ENCODE results near the gene ATP5MG.
"Not testable (repeated sequence)": the region's sequence is repeated elsewhere in the genome, so short reads cannot be mapped to it uniquely, and the experiment has no call there.

The ATP5MG gene

DNA sequence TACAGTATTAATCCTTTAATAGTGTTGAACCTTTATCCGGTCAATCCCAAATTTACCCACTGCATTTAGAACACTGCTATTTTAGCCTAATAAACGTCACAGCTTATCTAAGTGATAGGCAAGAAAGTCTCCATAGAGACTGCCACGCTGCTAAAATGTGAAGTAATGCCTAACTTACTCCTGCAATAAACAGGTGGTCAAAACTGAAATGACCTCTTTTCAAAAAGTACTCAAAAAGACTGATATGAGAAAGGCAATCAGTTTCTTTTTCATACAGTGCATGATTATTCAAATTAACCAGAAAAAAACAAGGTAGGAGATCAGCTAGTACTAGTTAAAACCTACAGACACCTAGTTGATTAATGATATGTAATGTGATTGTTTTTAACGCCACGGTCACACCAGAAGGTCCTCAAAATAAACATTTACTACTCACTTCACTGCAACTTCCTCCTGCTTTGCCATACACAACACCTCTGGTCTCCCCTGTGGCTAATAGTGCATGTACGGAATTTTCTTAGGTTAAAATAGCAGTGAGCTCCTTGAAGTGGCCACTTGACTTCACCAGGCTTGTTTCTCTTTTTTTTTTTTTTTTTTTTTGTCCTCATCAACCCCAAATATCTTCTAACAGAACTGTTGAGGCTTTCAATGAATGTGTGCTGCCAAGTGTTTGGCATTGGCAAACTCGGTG, 8.8 kb downstream of the ATP5MG start:
- DNase-seq, result no peak

DNA sequence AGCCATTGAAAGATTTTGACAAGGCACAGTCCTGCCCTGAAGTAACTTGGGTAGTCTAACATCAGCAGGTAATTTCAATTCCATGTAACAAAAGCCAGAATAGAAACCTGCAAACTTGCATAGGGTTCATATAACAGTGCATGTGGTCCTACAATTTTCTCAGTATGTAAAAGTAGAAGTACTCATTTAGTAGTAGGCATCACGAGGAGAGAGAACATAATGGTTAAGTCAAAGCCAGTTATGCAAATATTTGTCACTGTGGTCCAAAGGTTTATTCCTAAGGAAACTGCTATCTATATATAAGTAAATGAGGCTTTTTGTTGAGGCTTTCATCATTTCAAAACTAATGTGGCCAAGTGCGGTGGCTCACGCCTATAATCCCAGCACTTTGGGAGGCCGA, 10.1 kb downstream of the ATP5MG start:
- no peak for DNase-seq

DNA sequence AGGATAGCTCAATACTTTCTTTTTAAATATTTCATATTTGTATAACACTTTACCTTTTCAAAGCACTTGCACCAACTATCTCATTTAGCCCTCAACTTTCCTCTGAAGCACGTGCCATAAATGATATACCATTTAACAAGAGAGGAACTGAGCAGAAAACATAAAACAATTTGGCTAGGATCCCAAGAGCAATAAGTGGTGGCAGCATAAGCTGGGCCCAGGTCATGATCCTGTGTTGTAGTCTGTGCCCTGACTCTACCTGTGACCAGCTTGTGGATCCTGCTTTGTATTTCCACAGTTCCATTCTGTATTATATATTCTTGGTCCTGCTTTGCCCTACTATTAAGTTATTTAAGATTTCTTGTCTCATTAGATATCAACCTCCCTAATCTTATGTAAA, 11.5 kb downstream of the ATP5MG start:
- DNase-seq, result no peak

DNA sequence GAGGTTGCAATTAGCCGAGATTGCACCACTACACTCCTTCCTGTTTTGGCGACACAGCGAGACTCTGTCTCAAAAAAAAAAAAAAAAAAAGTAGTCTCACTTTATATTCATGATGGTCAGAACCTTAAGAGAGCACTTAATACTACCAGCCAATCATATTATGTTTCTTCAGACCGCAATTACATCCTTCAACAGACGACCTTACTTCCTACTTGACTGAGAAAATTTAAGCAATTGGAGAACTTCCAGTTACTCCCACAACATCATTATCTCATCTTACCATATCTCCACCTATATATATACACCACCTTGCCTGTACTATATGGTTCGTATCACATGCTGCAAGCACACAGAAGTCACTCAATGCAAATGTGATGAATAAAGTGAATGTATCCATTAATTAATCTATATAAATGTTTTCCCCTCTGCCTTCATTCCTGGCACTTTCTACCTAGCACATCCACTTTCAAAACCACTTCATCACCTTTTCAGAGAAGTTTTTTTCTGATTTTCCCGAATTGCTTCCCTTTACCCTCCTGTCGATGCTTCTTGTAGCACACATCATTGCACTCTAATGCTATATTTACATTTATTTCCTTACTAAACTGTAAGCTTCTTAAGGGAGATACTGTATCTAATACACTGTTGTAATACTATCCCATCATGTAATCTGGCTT, 13.8 kb downstream of the ATP5MG start:
- no peak for DNase-seq

DNA sequence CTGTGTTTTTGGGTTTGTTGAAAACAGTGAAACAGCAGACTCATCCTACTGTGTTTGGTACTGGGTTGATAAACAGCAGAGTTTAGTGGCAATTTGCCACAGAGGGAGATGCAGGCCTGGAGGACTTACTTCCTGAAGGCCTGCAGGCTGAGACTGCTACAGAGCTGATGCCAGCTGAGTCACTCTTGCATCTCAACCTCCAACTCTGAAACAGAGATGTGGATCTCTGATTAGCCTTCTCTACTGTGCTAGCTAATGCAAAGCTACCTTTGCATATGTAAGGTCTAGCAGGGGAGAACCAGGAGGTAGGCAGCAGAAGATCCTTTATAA, 14.3 kb downstream of the ATP5MG start:
- no peak for DNase-seq

DNA sequence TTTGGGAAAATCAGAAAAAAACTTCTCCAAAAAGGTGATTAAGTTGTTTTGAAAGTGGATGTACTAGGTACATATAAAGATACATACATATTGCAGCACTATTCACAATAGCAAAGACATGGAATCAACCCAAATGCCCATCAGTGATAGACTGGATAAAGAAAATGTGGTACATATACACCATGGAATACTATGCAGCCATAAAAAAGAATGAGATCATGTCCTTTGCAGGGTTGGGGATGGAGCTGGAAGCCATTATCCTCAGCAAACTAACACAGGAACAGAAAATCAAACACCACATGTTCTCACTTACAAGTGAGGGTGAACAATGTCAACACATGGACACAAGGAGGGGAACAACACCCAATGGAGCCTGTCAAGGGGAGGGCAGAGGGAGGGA, 15.5 kb downstream of the ATP5MG start:
- not testable (repeated sequence) for DNase-seq

DNA sequence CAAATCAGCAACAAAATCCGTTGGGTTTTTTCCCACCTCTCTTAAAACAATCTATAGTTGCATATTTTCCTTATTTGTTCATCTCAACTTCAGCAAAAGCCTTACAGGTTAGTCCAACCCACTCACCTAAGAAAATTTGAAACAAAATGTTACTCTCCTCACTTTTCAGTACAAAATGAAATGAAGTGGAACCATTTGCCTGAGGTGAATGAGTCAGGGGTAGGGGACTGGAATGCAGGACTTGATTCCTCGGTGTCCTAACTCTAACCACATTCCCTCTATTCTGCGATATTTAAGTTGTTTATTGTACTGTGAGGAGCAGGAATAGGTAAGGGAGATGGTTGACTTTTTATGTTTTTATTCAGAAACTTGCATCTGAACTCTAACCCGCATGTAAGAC, 16.4 kb downstream of the ATP5MG start:
- DNase-seq, result no peak

DNA sequence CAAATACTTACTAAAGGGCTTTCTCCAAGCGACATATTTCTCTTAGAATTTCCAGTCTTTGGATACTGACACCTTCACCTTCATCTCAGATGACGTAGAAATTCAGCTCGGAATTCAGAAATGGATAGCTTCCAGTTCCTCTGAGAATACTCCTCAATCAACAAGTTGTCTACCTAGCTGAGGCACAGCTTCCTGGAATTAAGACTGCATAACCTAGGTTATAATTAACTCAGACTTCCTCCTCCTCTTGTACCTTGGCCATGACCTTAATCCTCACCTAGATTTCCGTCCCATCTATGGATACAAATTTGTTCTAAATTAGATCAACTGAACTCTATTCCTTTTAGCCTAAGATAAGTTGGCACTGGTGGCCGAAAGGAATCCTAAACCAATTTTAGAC, 17.4 kb downstream of the ATP5MG start:
- no peak for DNase-seq

DNA sequence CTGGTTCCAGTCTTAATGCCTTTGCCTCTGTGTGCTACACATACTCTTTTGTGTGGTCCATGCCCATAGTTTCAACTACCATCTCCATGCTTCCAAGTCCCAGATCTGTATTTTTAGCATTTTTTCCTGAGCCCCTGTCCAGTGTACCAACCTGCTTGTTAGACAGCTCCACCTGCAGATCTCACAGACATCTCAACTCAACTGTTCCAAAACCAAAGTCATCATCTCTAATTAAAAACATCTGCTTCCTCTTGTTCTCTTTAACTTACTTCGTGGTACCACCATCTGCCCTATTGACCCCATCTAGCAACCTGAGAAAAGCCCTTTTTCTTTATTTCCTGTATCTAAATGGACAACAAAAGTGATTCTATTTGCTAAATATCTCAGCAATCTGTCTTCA, 26.3 kb downstream of the ATP5MG start:
- DNase-seq, result no peak

DNA sequence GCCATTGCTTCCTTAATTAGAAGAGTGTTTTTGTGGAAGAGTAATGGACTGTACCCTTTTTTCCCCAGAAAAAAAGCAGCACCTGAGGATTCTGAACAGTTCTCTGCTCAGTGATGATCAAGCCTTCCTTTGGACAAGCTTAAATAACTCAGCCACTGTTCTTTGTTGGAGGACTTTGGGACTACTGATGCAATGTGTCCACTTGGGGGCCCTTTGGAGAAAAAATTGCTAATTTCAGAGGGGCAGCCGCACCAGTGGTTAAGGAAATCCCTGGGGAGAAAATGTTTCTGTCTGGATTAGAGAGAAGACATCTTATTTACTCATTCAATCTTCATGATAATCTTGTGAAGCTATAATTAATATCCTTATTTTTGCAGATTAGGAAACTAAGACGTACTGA, 29.6 kb downstream of the ATP5MG start:
- DNase-seq, result no peak

DNA sequence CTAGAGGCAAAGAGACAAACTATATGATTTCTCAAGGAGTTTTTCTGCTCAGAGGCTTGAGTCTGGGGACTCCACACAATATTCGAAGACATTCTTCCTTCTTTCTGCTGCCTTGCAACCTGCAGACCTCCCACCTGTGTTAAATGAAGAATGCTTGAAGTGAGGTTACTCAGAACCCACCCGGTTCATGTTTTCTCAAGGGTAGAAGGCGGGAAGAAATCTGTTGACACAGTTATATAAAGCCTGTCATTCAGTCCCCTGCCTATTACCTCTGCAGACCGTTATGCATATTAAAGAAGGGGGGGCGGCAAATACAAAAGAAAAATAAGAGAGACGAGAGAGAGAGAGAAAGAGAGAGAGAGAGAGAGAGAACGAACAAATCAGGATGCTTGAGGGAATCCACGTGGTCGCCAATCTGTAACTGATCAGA, 32.7 kb downstream of the ATP5MG start:
- no peak for DNase-seq

DNA sequence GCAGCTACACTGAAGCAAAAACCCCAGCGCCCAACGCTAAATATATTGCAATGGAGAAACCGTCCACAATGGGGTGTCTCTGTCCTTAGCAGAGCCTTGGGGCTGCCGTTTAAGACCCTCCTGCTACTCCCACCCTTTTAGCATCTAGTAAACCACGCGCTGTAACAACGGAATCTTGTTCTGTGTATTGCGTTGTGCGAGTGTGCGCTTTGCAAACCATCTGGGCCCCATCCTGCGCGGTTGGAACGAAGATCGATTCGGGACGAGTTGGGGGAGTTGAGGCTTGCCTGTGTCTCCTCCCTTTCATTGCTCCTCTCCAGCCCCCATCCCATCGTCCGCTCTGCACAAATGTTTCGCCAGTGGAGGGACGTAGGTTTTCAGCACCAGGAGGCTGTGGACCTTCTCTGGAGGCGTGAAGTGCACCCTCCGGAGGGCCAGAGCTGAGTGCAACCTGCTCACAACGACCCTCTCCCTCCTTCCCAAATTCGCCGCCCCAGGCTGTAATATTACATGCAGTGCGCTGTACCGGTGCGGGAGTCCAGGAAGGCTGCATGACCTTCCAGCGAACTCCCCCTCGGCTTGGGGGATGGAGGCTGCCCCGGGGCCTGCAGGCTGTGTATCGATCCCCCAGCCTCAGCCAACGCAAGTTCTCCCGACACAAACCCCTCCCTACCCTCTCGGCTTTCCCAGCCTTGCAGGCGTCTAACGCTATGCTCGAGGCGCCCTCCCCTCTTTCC, 33.3 kb downstream of the ATP5MG start:
- DNase-seq, result peak; percentile 78

DNA sequence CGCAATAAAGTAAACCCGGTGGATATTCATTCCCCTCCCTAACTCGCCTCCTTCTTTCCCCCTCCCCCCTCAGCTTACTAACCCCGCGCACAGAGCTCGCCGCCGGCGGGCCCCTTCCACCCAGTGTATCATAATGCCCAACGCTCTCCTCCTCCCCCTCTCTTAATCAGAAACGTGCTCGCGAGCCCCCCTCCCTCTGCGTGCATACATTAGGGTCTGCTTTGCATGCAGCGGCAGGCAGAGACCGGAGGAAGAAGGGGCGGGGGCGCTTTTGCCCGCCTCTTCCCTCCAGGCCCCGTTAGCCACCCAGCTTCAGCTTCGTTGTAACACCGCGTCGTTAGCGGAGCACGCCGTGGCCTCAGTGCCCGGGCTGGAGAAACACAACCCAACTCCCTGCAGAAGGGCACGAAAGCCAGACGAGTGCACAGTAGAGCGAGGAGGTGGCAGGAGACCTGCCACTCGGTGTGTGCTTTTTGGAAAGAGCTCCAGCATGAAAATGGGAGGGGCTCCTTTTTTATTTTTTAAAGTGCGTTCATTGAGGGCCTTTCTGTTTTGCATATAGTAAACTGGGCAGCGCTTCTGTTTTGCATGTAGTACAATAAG, 34.0 kb downstream of the ATP5MG start:
- peak; percentile 87 for DNase-seq

DNA sequence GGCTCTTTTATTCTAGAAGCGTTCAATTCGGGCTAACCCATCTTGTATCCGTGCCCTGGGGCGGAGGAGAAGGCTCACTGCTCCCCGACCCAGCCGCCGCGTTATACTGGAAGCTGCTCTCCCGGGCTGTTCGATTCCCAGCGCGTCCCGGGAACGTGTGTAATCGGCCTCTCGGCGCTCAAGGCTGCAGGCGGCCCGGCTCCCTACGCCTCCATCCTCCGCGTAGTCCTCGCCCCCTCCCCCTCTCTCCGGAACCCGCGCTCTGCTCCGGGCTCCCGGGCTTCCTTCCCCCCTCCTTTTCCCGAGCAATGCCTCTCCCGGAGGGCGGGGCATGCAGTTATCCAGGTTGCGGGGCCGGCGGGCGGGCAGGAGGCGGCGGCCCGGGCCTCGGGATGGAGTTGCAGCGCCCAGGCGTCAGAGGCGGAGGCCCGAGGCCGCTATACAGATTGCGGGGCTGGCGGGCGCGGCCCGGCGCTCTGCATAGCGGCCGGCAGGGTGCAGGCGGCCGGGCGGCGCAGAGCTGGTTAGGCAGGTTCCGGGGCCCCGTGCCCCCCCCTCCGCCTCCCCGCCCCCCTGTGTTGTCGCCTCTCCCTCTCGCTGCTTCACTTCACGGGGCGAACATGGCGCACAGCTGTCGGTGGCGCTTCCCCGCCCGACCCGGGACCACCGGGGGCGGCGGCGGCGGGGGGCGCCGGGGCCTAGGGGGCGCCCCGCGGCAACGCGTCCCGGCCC, 34.7 kb downstream of the ATP5MG start, which contains the start of gene KMT2A:
Gene KMT2A, plus strand, starts transcription at position 600 of the 732 bp plus-strand sequence. Its CDS starts 21 bp downstream, at position 621.
- peak; percentile 99 for DNase-seq

DNA sequence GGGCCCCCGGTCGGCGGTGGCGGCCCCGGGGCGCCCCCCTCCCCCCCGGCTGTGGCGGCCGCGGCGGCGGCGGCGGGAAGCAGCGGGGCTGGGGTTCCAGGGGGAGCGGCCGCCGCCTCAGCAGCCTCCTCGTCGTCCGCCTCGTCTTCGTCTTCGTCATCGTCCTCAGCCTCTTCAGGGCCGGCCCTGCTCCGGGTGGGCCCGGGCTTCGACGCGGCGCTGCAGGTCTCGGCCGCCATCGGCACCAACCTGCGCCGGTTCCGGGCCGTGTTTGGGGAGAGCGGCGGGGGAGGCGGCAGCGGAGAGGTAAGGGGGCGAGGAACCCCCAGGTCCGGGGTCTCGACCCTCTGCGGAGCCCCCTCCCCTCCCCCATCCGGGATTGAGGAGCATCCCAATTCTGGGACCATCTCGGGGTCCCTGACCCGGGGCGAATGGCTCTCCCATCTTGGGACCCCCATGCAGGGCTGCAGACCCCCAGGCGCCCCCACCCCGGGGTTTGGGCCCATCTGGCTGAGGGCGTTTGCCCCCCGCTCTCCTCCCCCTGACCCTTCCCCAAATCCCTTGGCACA, 35.3 kb downstream of the ATP5MG start:
- DNase-seq, result no peak

DNA sequence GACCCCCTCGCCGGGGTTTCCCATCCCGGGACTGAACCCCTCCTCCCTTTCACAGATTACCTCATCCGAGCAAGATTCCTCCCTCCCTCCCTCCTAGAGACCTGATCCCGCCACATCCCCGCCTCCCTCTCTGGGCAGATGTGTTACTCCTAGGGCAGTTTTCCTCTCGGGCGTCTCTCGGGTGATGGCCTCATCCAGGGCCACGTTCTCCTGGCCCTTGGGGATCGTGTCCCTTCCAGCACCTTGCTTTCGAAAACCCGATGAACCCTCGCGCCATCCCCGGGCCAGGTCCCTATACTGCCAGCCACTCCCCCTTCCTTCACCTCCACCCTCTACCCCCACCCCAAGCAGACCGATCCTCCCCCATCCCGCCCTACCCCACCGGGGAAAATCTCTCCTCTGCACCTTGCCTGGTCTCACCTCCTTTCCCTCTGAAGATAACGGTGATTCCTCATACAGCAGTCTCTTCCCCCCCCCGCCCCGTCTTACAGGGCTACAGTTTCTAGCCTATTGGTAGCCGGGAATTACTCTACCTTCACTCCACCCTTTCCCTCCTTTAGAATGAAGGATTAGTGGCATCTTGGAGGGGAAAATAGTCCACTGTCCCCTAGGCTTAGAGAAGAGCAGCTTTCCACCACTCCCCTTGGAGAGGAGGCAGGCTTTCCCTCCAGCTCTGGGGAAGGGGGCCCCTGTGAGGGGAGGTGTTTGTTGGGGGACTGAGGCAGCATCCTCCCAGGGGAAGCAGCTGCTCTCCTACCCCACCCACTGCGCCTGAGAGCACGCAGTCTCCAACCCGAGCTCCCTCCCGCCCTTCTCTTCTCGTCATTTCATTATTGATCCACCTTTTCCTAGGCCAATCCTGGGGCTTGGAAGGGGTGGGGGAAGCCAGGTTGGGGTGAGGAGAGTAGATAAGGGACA, 36.1 kb downstream of the ATP5MG start:
- peak; percentile 67 for DNase-seq

DNA sequence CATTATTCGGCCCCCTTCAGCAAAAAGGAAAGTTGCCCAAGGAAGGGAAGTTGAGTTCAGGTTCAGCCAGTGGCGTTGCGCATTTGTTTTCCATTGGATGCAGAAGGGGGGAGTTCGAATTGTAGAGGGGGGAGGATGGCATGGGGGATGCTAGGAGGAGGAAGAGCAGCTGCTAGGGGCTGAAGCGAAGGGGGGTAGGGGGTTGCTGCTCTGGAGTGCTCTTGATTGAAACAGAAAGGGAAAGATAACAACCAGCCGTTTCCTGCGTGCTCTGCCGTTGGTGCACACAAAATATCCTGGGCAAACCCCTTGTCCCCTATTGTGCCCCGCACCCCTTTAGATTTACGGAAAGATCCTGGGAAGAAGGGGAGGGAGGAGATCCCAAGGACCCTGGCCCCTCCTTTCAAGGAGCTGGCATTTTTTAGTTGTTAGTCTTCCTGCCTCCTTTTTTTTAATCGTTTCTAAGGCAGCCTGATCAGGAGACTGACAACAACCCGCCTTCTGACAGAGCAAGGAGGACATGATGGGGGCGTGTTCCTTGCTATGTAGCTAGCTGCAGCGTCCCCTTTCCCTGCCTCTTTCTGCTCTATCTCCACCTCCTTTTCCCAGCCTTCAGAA, 37.0 kb downstream of the ATP5MG start:
- peak; percentile 76 for DNase-seq

DNA sequence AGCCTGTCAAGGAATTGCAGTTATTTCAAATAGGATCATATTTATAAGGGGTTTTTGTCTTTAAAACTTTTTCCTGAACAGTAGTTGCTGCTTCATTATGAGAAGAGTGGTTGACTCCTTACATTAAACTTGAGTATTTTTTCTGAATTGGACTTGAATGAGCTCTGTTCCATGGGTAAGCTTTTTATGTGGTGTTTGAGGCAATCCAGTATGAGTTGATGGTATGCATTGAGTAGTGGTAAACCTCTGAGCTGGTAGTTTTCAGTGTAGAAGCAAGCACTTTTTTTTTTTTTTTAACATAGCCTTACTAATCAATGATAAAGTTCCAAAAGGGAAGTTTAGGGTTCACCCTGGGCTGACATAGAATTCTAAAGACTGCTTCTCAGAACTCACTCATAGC, 38.2 kb downstream of the ATP5MG start:
- DNase-seq, result no peak

DNA sequence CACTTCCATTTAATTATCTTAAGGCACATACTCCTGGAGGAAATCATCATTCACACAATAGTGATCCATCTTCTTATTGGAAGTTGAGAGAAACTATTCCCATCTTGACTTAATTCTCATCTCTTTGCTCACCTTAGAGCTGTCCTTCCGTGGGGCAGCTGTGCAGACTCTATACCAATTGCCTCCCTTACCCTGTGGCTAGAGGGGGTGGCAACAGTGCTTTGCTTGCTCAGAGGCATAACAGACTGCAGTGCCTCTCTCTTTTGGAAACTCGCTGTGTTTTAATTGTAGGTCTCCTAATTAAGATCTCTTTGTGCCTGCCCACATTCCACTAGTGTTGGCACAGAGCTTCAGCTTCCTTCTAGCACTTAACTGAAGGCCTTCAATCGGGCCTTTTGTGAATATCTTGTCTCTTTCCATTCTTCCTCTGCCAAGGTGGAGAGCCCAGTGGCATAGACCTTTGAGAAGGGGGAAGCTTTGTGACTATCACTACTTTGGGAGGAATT, 40.4 kb downstream of the ATP5MG start:
- DNase-seq, result no peak

DNA sequence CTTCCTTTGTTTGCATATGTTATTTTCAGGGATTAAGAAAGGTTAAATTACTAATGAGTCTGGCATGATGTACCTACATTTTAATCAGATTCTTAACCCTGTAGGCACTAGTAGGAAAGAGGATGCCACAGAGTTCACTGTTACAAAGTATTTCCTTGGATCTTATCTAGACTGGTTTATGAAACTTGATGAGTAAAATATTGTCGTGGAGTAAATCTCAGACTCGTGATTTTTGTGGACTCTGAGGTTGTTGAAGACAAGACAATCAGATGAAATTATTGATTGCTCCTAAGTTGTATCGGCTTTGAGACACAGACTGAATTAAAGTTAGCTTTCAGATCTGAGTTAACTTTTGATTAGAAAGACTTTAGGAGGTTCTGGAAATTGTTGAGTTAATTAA, 40.9 kb downstream of the ATP5MG start:
- DNase-seq, result no peak

Data from activated CD8-positive, alpha-beta memory T cell treated with anti-CD3 and anti-CD28 coated beads for 24 hours (primary cell).